ENCODE data around the gene COL1A1. TPM values are rescaled to one million over a fixed set of nuclear protein-coding genes. Genes with fewer than 3 reads are reported as not detected.

Gene COL1A1
- total RNA-seq, 1 donor from 2014 or later, result 12,796 TPM

- Mint-ChIP-seq H3K9me3 (ENCODE audit: unreplicated experiment) (no peaks in the 10 kb centered on the region), H3K36me3 (ENCODE audit: low read depth, unreplicated experiment) (peaks cover 49% of the 10 kb centered on the region), H3K27ac (ENCODE audit: unreplicated experiment) (peak overlapping the region; percentile 85), H3K4me3 (ENCODE audit: unreplicated experiment) (peak overlapping the region; percentile 47), H3K27me3 (ENCODE audit: low read depth, unreplicated experiment) (no peaks in the 10 kb centered on the region), H3K4me1 (ENCODE audit: low read depth, unreplicated experiment) (peaks cover 13% of the 10 kb centered on the region)
- peaks cover 29% of the 10 kb centered on the region for H3K36me3 ChIP-seq (ENCODE audit: insufficient read depth, low read length)
- H3K9me3 ChIP-seq (ENCODE audit: insufficient read depth, low read depth, low read length), result no peaks in the 10 kb centered on the region
- no peak overlapping the region for H3K4me3 ChIP-seq (ENCODE audit: insufficient read depth, low read depth, low read length)
- no peak for FAIRE-seq
- H3K4me1 ChIP-seq (ENCODE audit: insufficient read depth, low read length), result peaks cover 34% of the 10 kb centered on the region
- TF ChIP-seq EZH2 (IDR thresholded peaks at IDR 0.05; ENCODE audit: insufficient read depth, low read length) (no peak), CTCF (IDR thresholded peaks at IDR 0.05; ENCODE audit: insufficient read depth, low read depth, low read length) (no peak)
- no peak for DNase-seq (ENCODE audit: low read depth)
- no peak overlapping the region for H3K9ac ChIP-seq (ENCODE audit: low read length)
- H3K27me3 ChIP-seq (ENCODE audit: insufficient read depth, low read length), result no peaks in the 10 kb centered on the region
- H3K4me2 ChIP-seq (ENCODE audit: low read length), result no peak overlapping the region
- H3K79me2 ChIP-seq (ENCODE audit: insufficient read depth, low read length), result peaks cover 81% of the 10 kb centered on the region
- peaks cover 98% of the 10 kb centered on the region for H4K20me1 ChIP-seq (ENCODE audit: insufficient read depth, low read length)
- H3K27ac ChIP-seq (ENCODE audit: low read depth, low read length), result no peak overlapping the region
- H2AFZ ChIP-seq (ENCODE audit: low read depth, low read length), result no peak overlapping the region
These were observed 57.1 kb downstream of the COL1A1 start for GRCh38 chr17:50144355-50144754.

GRCh38 chr17:50143461-50144176 is 57.8 kb downstream of the COL1A1 start:
- H3K36me3 ChIP-seq (ENCODE audit: insufficient read depth, low read length), result peaks cover 37% of the 10 kb centered on the region
- no peak overlapping the region for H3K27ac ChIP-seq (ENCODE audit: low read depth, low read length)
- TF ChIP-seq EZH2 (IDR thresholded peaks at IDR 0.05; ENCODE audit: insufficient read depth, low read length) (no peak), CTCF (IDR thresholded peaks at IDR 0.05; ENCODE audit: insufficient read depth, low read depth, low read length) (no peak)
- no peak overlapping the region for H3K9ac ChIP-seq (ENCODE audit: low read length)
- Mint-ChIP-seq H3K4me3 (ENCODE audit: unreplicated experiment) (peak overlapping the region; percentile 27), H3K27ac (ENCODE audit: unreplicated experiment) (no peak overlapping the region), H3K9me3 (ENCODE audit: unreplicated experiment) (no peaks in the 10 kb centered on the region), H3K36me3 (ENCODE audit: low read depth, unreplicated experiment) (peaks cover 51% of the 10 kb centered on the region), H3K27me3 (ENCODE audit: low read depth, unreplicated experiment) (no peaks in the 10 kb centered on the region), H3K4me1 (ENCODE audit: low read depth, unreplicated experiment) (peaks cover 13% of the 10 kb centered on the region)
- DNase-seq (ENCODE audit: low read depth) (no peak), FAIRE-seq (no peak)
- H3K27me3 ChIP-seq (ENCODE audit: insufficient read depth, low read length), result no peaks in the 10 kb centered on the region
- H3K79me2 ChIP-seq (ENCODE audit: insufficient read depth, low read length), result peaks cover 82% of the 10 kb centered on the region
- peaks cover 99% of the 10 kb centered on the region for H4K20me1 ChIP-seq (ENCODE audit: insufficient read depth, low read length)
- H3K4me1 ChIP-seq (ENCODE audit: insufficient read depth, low read length), result peaks cover 34% of the 10 kb centered on the region
- H3K4me3 ChIP-seq (ENCODE audit: insufficient read depth, low read depth, low read length), result no peak overlapping the region
- no peaks in the 10 kb centered on the region for H3K9me3 ChIP-seq (ENCODE audit: insufficient read depth, low read depth, low read length)
- no peak overlapping the region for H2AFZ ChIP-seq (ENCODE audit: low read depth, low read length)
- H3K4me2 ChIP-seq (ENCODE audit: low read length), result no peak overlapping the region

- Histone ChIP-seq H4K20me1 (ENCODE audit: insufficient read depth, low read length) (peaks cover 99% of the 10 kb centered on the region), H3K9ac (ENCODE audit: low read length) (no peak overlapping the region), H3K4me1 (ENCODE audit: insufficient read depth, low read length) (peaks cover 19% of the 10 kb centered on the region), H3K36me3 (ENCODE audit: insufficient read depth, low read length) (peaks cover 48% of the 10 kb centered on the region), H2AFZ (ENCODE audit: low read depth, low read length) (no peak overlapping the region), H3K27ac (ENCODE audit: low read depth, low read length) (no peak overlapping the region), H3K79me2 (ENCODE audit: insufficient read depth, low read length) (peaks cover 73% of the 10 kb centered on the region), H3K9me3 (ENCODE audit: insufficient read depth, low read depth, low read length) (no peaks in the 10 kb centered on the region), H3K27me3 (ENCODE audit: insufficient read depth, low read length) (no peaks in the 10 kb centered on the region), H3K4me2 (ENCODE audit: low read length) (no peak overlapping the region), H3K4me3 (ENCODE audit: insufficient read depth, low read depth, low read length) (no peak overlapping the region)
- Mint-ChIP-seq H3K4me1 (ENCODE audit: low read depth, unreplicated experiment) (peaks cover 3% of the 10 kb centered on the region), H3K4me3 (ENCODE audit: unreplicated experiment) (no peak overlapping the region), H3K36me3 (ENCODE audit: low read depth, unreplicated experiment) (peaks cover 59% of the 10 kb centered on the region), H3K27me3 (ENCODE audit: low read depth, unreplicated experiment) (no peaks in the 10 kb centered on the region), H3K27ac (ENCODE audit: unreplicated experiment) (no peak overlapping the region), H3K9me3 (ENCODE audit: unreplicated experiment) (no peaks in the 10 kb centered on the region)
- DNase-seq (ENCODE audit: low read depth) (no peak), FAIRE-seq (no peak)
- no peak for TF ChIP-seq CTCF (IDR thresholded peaks at IDR 0.05; ENCODE audit: insufficient read depth, low read depth, low read length)
- TF ChIP-seq EZH2 (IDR thresholded peaks at IDR 0.05; ENCODE audit: insufficient read depth, low read length), result no peak
These were observed 59.7 kb downstream of the COL1A1 start for GRCh38 chr17:50141745-50142110.
